GM19240 (cell line): ENCODE results near the gene SLC13A1.
"Not testable (repeated sequence)": the region's sequence is repeated elsewhere in the genome, so short reads cannot be mapped to it uniquely, and the experiment has no call there.

Experiments
- DNase-seq: peaks from one replicate; pipeline ENCODE4 v3.0.0; 2011; ENCODE audit warnings: low spot score; ENCODE audit not compliant: insufficient read length

Gene SLC13A1

GRCh38 chr7:123199883-123200282 is at the start of gene SLC13A1:
TSS of gene SLC13A1 (minus strand) at chr7:123199969. CDS start at chr7:123199946, 23 bp downstream.
- DNase-seq, result no peak

- DNase-seq, result no peak
Measured at GRCh38 chr7:123244768-123245167, 45.0 kb upstream of the SLC13A1 start.

DNA sequence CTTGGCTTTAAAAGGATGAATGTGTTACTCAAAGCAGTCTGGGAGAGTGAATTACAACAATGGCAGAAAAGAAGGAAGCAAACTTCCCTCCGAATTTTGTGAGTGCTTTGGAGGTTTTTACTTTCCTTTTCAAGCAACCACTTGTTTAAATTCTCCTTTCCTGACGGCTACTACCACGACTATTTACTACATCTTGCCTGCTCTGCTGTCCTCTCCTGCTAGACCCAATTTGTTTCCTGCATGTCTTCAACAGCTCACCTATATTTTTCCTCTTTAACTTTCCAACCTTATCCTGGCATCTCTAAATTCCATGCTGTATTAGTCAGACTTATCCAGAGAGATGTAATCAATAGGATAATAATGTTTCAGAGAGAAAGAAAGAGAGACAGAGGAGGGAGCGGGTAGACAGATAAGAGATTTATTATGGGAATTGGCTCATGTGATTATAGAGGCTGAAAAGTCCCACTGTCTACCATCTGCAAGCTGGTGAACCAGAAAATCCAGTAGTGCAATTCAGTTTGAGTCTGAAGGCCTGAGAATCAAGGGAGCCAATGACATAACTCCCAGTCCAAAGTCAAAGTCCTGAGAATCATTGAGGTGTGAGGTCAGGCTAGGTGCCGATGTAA is 42.8 kb upstream of the SLC13A1 start:
- DNase-seq, result no peak

GRCh38 chr7:123241809-123242208 is 42.0 kb upstream of the SLC13A1 start:
- no peak for DNase-seq

GRCh38 chr7:123231021-123232000 is 31.5 kb upstream of the SLC13A1 start:
- DNase-seq, result no peak

- DNase-seq, result no peak
Measured at GRCh38 chr7:123230603-123231002, 30.8 kb upstream of the SLC13A1 start.

DNA sequence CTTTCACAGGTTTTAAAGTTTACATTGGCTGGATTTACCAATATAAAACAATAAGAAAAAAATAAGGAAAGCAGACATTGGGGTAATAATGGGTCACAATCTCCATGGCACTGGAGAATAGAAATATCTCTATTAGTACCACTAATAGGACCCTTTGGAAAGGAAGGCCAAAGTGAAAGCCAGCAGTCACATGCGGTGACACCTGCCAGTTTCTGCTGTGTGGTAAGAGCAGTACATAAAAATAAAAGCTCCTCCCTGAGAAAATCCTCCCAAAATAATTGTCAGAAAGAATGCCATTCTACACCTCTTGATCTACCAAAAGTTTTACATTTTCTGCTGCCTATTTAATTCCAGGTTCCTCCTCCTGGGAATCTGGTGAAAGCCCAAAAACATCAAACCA is 30.4 kb upstream of the SLC13A1 start:
- no peak for DNase-seq

GRCh38 chr7:123229426-123229825 is 29.7 kb upstream of the SLC13A1 start:
- no peak for DNase-seq

DNA sequence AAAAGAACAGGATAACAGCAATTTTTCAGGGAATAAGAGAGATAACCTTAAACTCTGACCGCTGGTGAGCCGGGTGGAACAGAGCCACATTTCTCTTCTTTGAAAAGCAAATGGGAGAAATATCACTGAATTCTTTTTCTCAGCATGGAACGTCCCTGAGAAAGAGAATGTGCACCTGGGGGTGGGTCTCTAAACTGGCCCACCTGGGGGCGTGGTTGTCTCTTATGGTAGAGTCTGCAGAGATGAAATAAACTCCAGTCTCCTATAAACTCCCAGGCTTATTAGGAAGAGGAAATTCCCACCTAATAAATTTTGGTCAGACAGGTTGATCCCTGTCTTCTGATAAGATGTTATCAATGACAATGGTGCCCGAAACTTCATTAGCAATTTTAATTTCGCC is 27.9 kb upstream of the SLC13A1 start:
- not testable (repeated sequence) for DNase-seq

DNA sequence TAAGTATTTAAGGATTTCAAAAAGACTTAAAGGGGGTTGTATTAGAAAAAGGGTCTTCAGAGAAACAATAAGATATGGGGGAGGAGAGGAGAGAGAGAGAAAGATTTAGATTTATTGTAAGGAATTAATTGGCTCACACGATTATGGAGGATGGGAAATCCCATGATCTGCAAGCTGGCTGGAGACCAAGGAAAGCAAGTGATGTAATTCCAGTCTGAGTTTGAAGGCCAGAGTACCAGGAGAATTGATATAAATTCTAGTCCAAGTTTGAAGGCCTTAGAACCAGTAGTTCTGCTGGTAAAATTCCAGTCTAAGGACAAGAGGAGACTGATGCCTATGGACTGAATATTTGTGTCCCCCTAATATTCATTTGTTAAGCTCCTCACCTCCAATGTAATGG is 20.6 kb upstream of the SLC13A1 start:
- no peak for DNase-seq

GRCh38 chr7:123218866-123219265 is 19.1 kb upstream of the SLC13A1 start:
- DNase-seq, result no peak

DNA sequence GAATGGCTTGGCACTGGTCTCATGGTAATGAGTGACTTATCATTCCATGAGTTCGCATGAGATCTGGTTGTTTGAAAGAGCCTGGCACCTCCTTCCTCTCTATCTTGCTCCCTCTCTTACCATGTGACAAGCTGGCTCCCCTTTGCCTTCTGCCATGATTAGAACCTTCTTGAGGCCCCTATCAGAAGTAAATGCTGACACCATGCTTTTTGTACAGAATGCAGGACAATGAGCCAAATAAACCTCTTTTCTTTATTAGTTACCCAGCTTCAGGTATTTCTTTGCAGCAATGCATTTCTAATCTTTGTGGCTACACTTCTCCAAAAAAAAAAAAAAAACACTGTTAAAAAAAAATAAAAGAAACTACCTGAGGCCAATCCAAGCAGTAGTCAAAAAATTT is 17.1 kb upstream of the SLC13A1 start:
- no peak for DNase-seq

DNA sequence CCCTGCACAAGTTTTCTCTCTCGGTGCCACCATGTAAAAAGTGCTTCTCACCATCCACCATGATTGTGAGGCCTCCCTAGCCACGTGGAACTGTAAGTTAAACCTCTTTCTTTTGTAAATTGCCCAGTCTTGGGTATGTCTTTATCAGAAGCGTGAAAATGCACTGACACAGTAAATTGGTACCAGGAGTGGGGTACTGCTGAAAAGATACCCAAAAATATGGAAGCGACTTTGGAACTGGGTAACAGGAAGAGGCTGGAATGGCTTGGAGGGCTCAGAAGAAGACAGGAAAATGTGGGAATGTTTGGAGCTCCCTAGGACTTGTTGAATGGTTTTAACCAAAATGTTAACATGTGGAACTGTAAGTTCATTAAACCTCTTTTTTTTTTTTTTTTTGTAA is 15.6 kb upstream of the SLC13A1 start:
- DNase-seq, result no peak

- DNase-seq, result no peak
Measured at GRCh38 chr7:123211545-123211944, 11.8 kb upstream of the SLC13A1 start.

- DNase-seq, result no peak
Measured at GRCh38 chr7:123210986-123211385, 11.2 kb upstream of the SLC13A1 start.

GRCh38 chr7:123209786-123210185 is 10.0 kb upstream of the SLC13A1 start:
- no peak for DNase-seq

DNA sequence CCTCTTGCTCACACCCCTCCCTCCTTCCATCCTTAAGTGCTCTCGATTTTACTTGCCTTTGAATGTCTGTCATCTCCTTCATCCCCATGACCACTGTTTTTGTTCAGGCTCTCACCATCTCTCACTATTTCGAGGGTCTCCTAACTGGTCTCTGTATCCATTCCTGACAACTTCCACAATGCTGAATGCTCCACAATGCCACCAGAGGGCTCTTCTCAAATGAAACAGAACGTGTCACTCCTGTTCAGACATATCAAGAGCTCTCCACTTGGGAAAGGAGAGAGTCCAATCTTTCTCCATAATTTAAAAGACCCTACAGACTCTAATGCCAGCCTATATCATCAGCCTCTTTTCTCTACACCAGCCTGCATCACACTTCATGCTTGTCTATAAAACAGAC is 9.0 kb upstream of the SLC13A1 start:
- no peak for DNase-seq

DNA sequence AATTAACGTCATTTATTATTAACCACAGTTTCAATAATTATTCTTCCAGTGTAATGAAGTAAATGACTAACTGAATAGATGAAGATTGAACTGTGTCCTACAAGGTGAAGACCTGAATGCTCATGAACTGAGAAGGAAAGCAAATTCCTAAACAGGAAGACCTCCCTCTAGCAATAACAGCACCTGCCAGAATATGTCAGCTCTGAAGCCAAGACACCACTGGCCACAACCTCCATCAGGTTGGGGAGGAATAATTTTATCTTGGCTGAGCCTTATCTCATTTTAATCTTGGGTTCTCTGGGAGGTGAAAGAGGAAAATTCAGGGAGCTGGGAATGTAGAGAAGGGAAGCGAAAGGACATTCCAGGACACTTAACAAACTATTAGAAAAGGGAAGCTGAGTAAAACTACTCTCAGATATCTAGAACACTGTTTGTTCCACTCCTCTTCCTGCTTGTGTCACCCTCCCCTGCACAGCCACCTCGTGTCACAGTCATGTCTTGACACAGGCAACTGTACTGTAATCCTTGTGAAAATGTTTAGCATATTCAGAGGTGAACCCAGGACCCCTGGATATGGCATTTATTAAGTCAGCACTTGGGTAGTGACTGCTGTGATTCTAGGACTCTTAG is 4.6 kb upstream of the SLC13A1 start:
- no peak for DNase-seq

DNA sequence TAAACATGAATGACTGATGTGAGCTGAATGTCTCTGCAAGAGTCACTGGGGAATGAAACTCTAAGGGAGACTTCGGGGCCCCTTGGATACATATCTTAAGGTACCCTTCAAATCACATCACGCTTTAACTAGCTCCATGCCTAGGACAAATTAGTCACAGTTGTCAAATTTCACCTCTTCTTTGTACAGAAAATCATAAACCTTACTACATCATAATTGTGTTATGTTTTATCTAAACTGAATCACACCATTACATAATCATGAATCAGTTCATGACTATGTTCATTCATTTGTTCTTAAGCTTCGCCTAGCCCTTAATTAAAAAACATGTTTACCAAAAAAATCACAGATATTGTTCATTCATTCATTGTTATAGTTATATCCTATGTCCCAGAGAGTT is 2.1 kb upstream of the SLC13A1 start:
- no peak for DNase-seq

GRCh38 chr7:123198668-123199652 is 809 bp downstream of the SLC13A1 start:
- DNase-seq, result no peak

DNA sequence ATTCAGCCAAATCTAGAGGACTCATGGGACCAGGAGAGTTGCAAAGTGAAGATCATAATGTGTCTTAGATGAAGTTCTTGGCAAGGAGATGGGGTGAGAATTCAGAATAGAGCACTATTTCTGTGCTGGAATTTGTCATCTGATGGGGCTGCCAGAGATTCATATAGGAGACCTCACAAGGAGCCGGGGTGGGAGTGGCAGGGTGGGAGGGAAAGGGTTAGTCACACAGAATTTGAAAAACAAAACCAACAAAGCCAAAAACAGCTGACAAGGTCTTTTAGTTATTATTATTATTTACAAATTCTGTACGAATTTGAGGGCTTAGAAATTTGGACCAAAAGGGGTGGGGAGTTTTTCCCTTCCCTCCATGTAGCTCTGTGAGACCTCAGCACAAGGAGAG is 1.7 kb downstream of the SLC13A1 start:
- DNase-seq, result no peak
